IMR-90 (cell line): Measurements from ENCODE around the gene RAB1A. TPM values are rescaled to one million over a fixed set of nuclear protein-coding genes. Genes with fewer than 3 reads are reported as not detected.

Experiments used
- ATAC-seq: fragments of 200-7000 bp; cut with Tn5 transposase; 2 replicates; pipeline ENCODE4 v1.9.1; 2020; ENCODE audit warnings: low read depth, mild to moderate bottlenecking, moderate library complexity
- BruUV-seq: library from RNA; stranded (reverse); fragments of 400-500 nt; replicated peaks from 2 replicates; lab custom pipeline; 2021; lab: Mats Ljungman, UMichigan
- CTCF ChIA-PET: fragments of 300-600 bp; formaldehyde crosslinking; extraction: SDS; loops from one replicate; lab custom pipeline; 2021; ENCODE audit warnings: antibody characterized with exemption; lab: Yijun Ruan, JAX
- POLR2A ChIA-PET: fragments of 300-600 bp; sonication (Branson Sonifier 250); formaldehyde crosslinking; loops from one replicate; lab custom pipeline; 2022; ENCODE audit warnings: antibody characterized with exemption; ENCODE audit not compliant: unreplicated experiment; lab: Charles Lee
- DNase-seq: peaks from one replicate; pipeline ENCODE4 v3.0.0; 2013
- H2AFZ ChIP-seq: replicated peaks from 2 replicates; pipeline ENCODE3; 2013; ENCODE audit warnings: low read length, mild to moderate bottlenecking; ENCODE audit not compliant: poor library complexity
- H2AK5ac ChIP-seq: 2 replicates; pipeline ENCODE4 v1.6.1; 2013; ENCODE audit warnings: low read depth, low read length, inconsistent platforms
- H2AK9ac ChIP-seq: replicated peaks from 2 replicates; pipeline ENCODE3; 2013; ENCODE audit warnings: mild to moderate bottlenecking, low read depth, low read length, moderate library complexity; ENCODE audit not compliant: poor library complexity
- H2BK120ac ChIP-seq: 2 replicates; pipeline ENCODE4 v1.6.1; 2013; ENCODE audit warnings: low read depth, low read length, inconsistent platforms
- H2BK15ac ChIP-seq: 3 replicates; pipeline ENCODE4 v1.6.1; 2013; ENCODE audit warnings: low read depth, low read length, inconsistent platforms
- H2BK20ac ChIP-seq: 2 replicates; pipeline ENCODE4 v1.6.1; 2013; ENCODE audit warnings: low read depth, mild to moderate bottlenecking, inconsistent platforms, low read length, moderate library complexity
- H2BK5ac ChIP-seq: 2 replicates; pipeline ENCODE4 v1.6.1; 2013; ENCODE audit warnings: mild to moderate bottlenecking, low read depth, low read length, inconsistent platforms; ENCODE audit not compliant: poor library complexity, severe bottlenecking
- H3K14ac ChIP-seq: replicated peaks from 2 replicates; pipeline ENCODE4 v1.6.1; 2013; ENCODE audit warnings: low read depth, low read length, inconsistent platforms
- H3K18ac ChIP-seq: 2 replicates; pipeline ENCODE4 v1.6.1; 2013; ENCODE audit warnings: low read depth, low read length, control low read depth
- H3K23ac ChIP-seq: 2 replicates; pipeline ENCODE4 v1.6.1; 2013; ENCODE audit warnings: low read depth, low read length, inconsistent platforms
- H3K27ac ChIP-seq: 2 replicates; pipeline ENCODE4 v1.5.1; 2013; ENCODE audit warnings: mild to moderate bottlenecking, control low read depth, low read length; ENCODE audit not compliant: insufficient read depth
- H3K27me3 ChIP-seq: 2 replicates; pipeline ENCODE4 v1.6.1; 2013; ENCODE audit warnings: low read length; ENCODE audit not compliant: control insufficient read depth, insufficient read depth
- H3K36me3 ChIP-seq: 2 replicates; pipeline ENCODE4 v1.6.1; 2013; ENCODE audit warnings: low read length, mixed read lengths; ENCODE audit not compliant: control insufficient read depth, insufficient read depth
- H3K4ac ChIP-seq: 2 replicates; pipeline ENCODE4 v1.6.1; 2013; ENCODE audit warnings: low read depth, low read length, inconsistent platforms
- H3K4me1 ChIP-seq: 2 replicates; pipeline ENCODE4 v1.6.1; 2013; ENCODE audit warnings: low read length, mixed read lengths; ENCODE audit not compliant: control insufficient read depth, insufficient read depth
- H3K4me2 ChIP-seq: 2 replicates; pipeline ENCODE4 v1.6.1; 2013; ENCODE audit warnings: low read depth, mild to moderate bottlenecking, control low read depth, low read length, moderate library complexity
- H3K4me3 ChIP-seq: 2 replicates; pipeline ENCODE4 v1.5.1; 2013; ENCODE audit warnings: low read depth, mild to moderate bottlenecking, control low read depth, low read length, moderate library complexity; ENCODE audit not compliant: insufficient read depth
- H3K56ac ChIP-seq: 2 replicates; pipeline ENCODE4 v1.6.1; 2013; ENCODE audit warnings: low read length, inconsistent platforms; ENCODE audit not compliant: insufficient read depth; ENCODE audit errors: extremely low read depth
- H3K79me1 ChIP-seq, 2 experiments: 2 replicates each; pipeline ENCODE4 v1.6.1; 2013; ENCODE audit warnings: low read length in 2 of 2, inconsistent platforms in 1 of 2, low read depth in 1 of 2
- H3K9ac ChIP-seq: 2 replicates; pipeline ENCODE4 v1.6.1; 2013; ENCODE audit warnings: low read depth, low read length, control low read depth
- H3K9me1 ChIP-seq: 2 replicates; pipeline ENCODE4 v1.6.1; 2013; ENCODE audit warnings: low read length, inconsistent platforms; ENCODE audit not compliant: insufficient read depth
- H3K9me3 ChIP-seq: 2 replicates; pipeline ENCODE4 v1.6.1; 2013; ENCODE audit warnings: low read length; ENCODE audit not compliant: control insufficient read depth, insufficient read depth
- H4K20me1 ChIP-seq: 2 replicates; pipeline ENCODE4 v1.6.1; 2013; ENCODE audit warnings: low read length, inconsistent platforms; ENCODE audit not compliant: insufficient read depth
- H4K5ac ChIP-seq: 2 replicates; pipeline ENCODE4 v1.6.1; 2013; ENCODE audit warnings: mild to moderate bottlenecking, low read depth, low read length, control low read depth
- H4K8ac ChIP-seq, 2 experiments: 2 replicates each; pipeline ENCODE4 v1.6.1; 2013; ENCODE audit warnings: low read depth in 2 of 2, low read length in 2 of 2, control low read depth in 1 of 2, inconsistent platforms in 1 of 2
- H4K91ac ChIP-seq: 2 replicates; pipeline ENCODE4 v1.6.1; 2013; ENCODE audit warnings: low read depth, low read length, inconsistent platforms; ENCODE audit not compliant: insufficient read depth
- BHLHE40 ChIP-seq: fragments of 150-350 bp; IDR thresholded peaks from 2 replicates; pipeline ENCODE4 v1.6.1; 2016; ENCODE audit warnings: mild to moderate bottlenecking, low read depth, low read length
- CEBPB ChIP-seq: IDR thresholded peaks from 2 replicates; pipeline ENCODE4 v1.6.1; 2012; ENCODE audit warnings: low read depth, low read length, improper control_type of control experiment
- CHD1 ChIP-seq: IDR thresholded peaks from 2 replicates; pipeline ENCODE4 v1.6.1; 2012; ENCODE audit warnings: low read depth, low read length, improper control_type of control experiment
- ELK1 ChIP-seq: fragments of 150-350 bp; IDR thresholded peaks from 2 replicates; pipeline ENCODE4 v1.6.1; 2016; ENCODE audit warnings: low read depth, mild to moderate bottlenecking, low read length, moderate library complexity, borderline replicate concordance
- FOS ChIP-seq: fragments of 150-350 bp; IDR thresholded peaks from 2 replicates; pipeline ENCODE4 v1.6.1; 2016; ENCODE audit warnings: low read depth, low read length
- MAFK ChIP-seq: IDR thresholded peaks from 2 replicates; pipeline ENCODE4 v1.6.1; 2012; ENCODE audit warnings: low read depth, low read length, improper control_type of control experiment
- MXI1 ChIP-seq: IDR thresholded peaks from 2 replicates; pipeline ENCODE4 v1.6.1; 2012; ENCODE audit warnings: low read depth, mild to moderate bottlenecking, low read length, moderate library complexity, borderline replicate concordance
- POLR2A ChIP-seq: IDR thresholded peaks from 2 replicates; pipeline ENCODE4 v1.6.1; 2012; ENCODE audit warnings: mild to moderate bottlenecking, low read depth, low read length
- SMC3 ChIP-seq: fragments of 150-350 bp; IDR thresholded peaks from 2 replicates; pipeline ENCODE4 v1.6.1; 2016; ENCODE audit warnings: low read depth, mild to moderate bottlenecking, antibody characterized with exemption, low read length, moderate library complexity
- WGBS, 2 experiments: methylation state at CpG; one replicate each; pipeline versions ENCODE4 v1.1.5 to v1.1.7; 2013; ENCODE audit warnings: missing lambda C conversion rate in 2 of 2; ENCODE audit not compliant: insufficient read length in 1 of 2; ENCODE audit errors: extremely low coverage in 2 of 2; 5-methylcytosine and 5-hydroxymethylcytosine counted together
- dilution Hi-C: fragments of 300-500 bp; cut with HindIII; formaldehyde crosslinking; loops from one replicate; pipeline ENCODE4 v1.14.3; 2018; ENCODE audit warnings: low sequenced_read_pairs; ENCODE audit not compliant: unreplicated experiment
- in situ Hi-C: fragments of 300-500 bp; cut with MboI; formaldehyde crosslinking; loops from 3 replicates; pipeline ENCODE4 v1.14.3; 2019; ENCODE audit warnings: low sequenced_read_pairs, inconsistent platforms, mixed read lengths
- intact Hi-C: fragments of 100-400 bp; cut with micrococcal nuclease; formaldehyde crosslinking; loops from 2 replicates; pipeline ENCODE4 v1.10.0; 2022
- polyA plus RNA-seq, 3 experiments: library from polyadenylated mRNA; depleted of rRNA; stranded (reverse); fragments of >200 nt; gene quantifications; 2 replicates each; pipeline ENCODE4 v1.2.3, GENCODE V29; 2012; ENCODE audit warnings: low replicate concordance in 1 of 3
- total RNA-seq: library from RNA; depleted of rRNA; stranded (reverse); fragments of >200 nt; gene quantifications from 2 replicates; pipeline ENCODE4 v1.2.3, GENCODE V29; 2012

The RAB1A gene
- total and polyA plus RNA-seq, 2 of the 4 experiments (the other 2 are of a cell fraction): 114 to 169 TPM

- intact Hi-C loops: loop anchor here (10.0 kb wide), 1 partner anchor 476 kb away; no protein-coding TSS in a partner anchor
- no peak overlapping the region for H2AFZ ChIP-seq
- no peak overlapping the region for H2BK5ac ChIP-seq
- BruUV-seq: no TSS peak
- no peak overlapping the region for H4K5ac ChIP-seq
- dilution Hi-C loops: no loop called here
- no peak overlapping the region for H2BK20ac ChIP-seq
- no peak overlapping the region for H3K14ac ChIP-seq
- no peak overlapping the region for H3K27ac ChIP-seq
- no CpG with 5 or more reads among the region's 5 CpGs for WGBS, 2 experiments
- ChIA-PET CTCF (no interaction called here), POLR2A (no interaction called here)
- H3K4me1 ChIP-seq: no peaks in the 10 kb centered on the region; the same call in 1 of the 2 replicates
- H3K56ac ChIP-seq: no peak overlapping the region
- in situ Hi-C loops: no loop called here
- H3K4me3 ChIP-seq: no peak overlapping the region
- H2BK15ac ChIP-seq: no peak overlapping the region
- H3K27me3 ChIP-seq: no peaks in the 10 kb centered on the region
- H2AK9ac ChIP-seq: no peak overlapping the region
- no peak overlapping the region for H3K9ac ChIP-seq
- DNase-seq (no peak), ATAC-seq (no peak)
- no peak overlapping the region for H2AK5ac ChIP-seq
- H2BK120ac ChIP-seq: no peak overlapping the region
- peaks cover 39% of the 10 kb centered on the region for H3K36me3 ChIP-seq
- H3K4ac ChIP-seq: no peak overlapping the region
- H3K18ac ChIP-seq: no peak overlapping the region
- no peak overlapping the region for H3K23ac ChIP-seq
- no peak overlapping the region for H4K8ac ChIP-seq
- H4K20me1 ChIP-seq: peaks cover 79% of the 10 kb centered on the region
- peaks cover 5% of the 10 kb centered on the region; the same call in 1 of the 2 replicates for H3K9me1 ChIP-seq
- H3K4me2 ChIP-seq: no peak overlapping the region
- H3K9me3 ChIP-seq: no peaks in the 10 kb centered on the region
- no peak overlapping the region for H4K91ac ChIP-seq
- TF ChIP-seq MXI1 (no peak), MAFK (no peak), BHLHE40 (no peak), CEBPB (no peak), FOS (no peak), POLR2A (no peak), ELK1 (no peak), SMC3 (no peak), CHD1 (no peak)
- peaks cover 20 to 60% of the 10 kb centered on the region in 2 experiments for H3K79me1 ChIP-seq
These were observed 31.2 kb downstream of the RAB1A start for GRCh38 chr2:65098741-65099140.
